Muscle of leg (tissue), 11 donors: ENCODE measurements around the gene PIBF1. TPM values are rescaled to one million over a fixed set of nuclear protein-coding genes. Genes with fewer than 3 reads are reported as not detected.
"Not testable (repeated sequence)": the region's sequence is repeated elsewhere in the genome, so short reads cannot be mapped to it uniquely, and the experiment has no call there.

Source experiments
- DNase-seq: peaks from one replicate; pipeline ENCODE4 v3.0.0; 2013
- H3K27ac ChIP-seq: one replicate; pipeline ENCODE4 v1.5.1; 2013; ENCODE audit warnings: mild to moderate bottlenecking, low read length, control low read depth
- H3K27me3 ChIP-seq: one replicate; pipeline ENCODE4 v1.6.1; 2013; ENCODE audit warnings: low read length; ENCODE audit not compliant: control insufficient read depth, insufficient read depth
- H3K36me3 ChIP-seq: one replicate; pipeline ENCODE4 v1.6.1; 2013; ENCODE audit warnings: low read length; ENCODE audit not compliant: control insufficient read depth, insufficient read depth
- H3K4me1 ChIP-seq: one replicate; pipeline ENCODE4 v1.6.1; 2013; ENCODE audit warnings: low read length; ENCODE audit not compliant: control insufficient read depth, insufficient read depth
- H3K4me3 ChIP-seq: one replicate; pipeline ENCODE4 v1.5.1; 2013; ENCODE audit warnings: low read length, control low read depth
- H3K9me3 ChIP-seq: replicated peaks from 2 replicates; pipeline ENCODE4 v1.6.1; 2013; ENCODE audit warnings: low read depth, low read length; ENCODE audit not compliant: control insufficient read depth
- WGBS: methylation state at CpG from one replicate; pipeline ENCODE4 v1.1.5; 2013; ENCODE audit warnings: missing lambda C conversion rate; ENCODE audit not compliant: insufficient coverage; 5-methylcytosine and 5-hydroxymethylcytosine counted together
- polyA plus RNA-seq, 8 donors: library from polyadenylated mRNA; unstranded; fragments of 120-200 nt; gene quantifications; one replicate each; pipeline versions ENCODE4 v1.2.1 to v1.2.3, GENCODE V29; 2013; ENCODE audit warnings: inconsistent platforms in 1 of 8, low replicate concordance in 1 of 8; ENCODE audit not compliant: insufficient read length in 8 of 8, insufficient read depth in 1 of 8
- total RNA-seq: library from RNA; stranded (reverse); fragments of 120-200 nt; gene quantifications from one replicate; pipeline ENCODE4 v1.2.4, GENCODE V29; 2013

PIBF1 gene
- total and polyA plus RNA-seq, 9 donors, result 17.1 to 29.4 (median 23.8) TPM

DNA sequence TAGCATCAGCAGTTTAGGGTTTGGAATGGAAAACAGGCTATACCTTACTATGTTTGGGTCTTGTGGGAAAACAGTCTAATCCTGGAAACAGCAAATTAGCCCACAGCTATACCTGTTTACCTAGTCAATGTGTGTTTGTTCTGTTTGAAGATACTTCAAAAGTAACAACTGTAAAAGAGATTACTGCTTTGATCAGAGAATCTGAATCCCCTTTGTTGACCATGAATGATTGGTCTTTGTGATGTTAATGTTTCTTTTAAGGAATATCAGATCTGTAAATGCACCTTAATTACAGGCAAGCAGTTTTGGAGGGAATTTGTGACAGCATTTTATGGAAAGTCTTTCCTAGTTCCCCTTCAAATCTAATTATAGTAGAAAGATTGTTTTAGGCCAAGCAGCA is 256.1 kb downstream of the PIBF1 start:
- H3K4me3 ChIP-seq, result no peak overlapping the region
- no peaks in the 10 kb centered on the region for H3K27me3 ChIP-seq
- no peaks in the 10 kb centered on the region for H3K4me1 ChIP-seq
- H3K27ac ChIP-seq, result no peak overlapping the region
- H3K36me3 ChIP-seq, result no peaks in the 10 kb centered on the region
- DNase-seq, result no peak
- H3K9me3 ChIP-seq, result no peaks in the 10 kb centered on the region

GRCh38 chr13:73039201-73040108 is 257.5 kb downstream of the PIBF1 start:
- Histone ChIP-seq H3K27ac (no peak overlapping the region), H3K36me3 (no peaks in the 10 kb centered on the region), H3K9me3 (no peaks in the 10 kb centered on the region), H3K27me3 (no peaks in the 10 kb centered on the region), H3K4me3 (no peak overlapping the region), H3K4me1 (no peaks in the 10 kb centered on the region)
- DNase-seq, result no peak
- WGBS, result 67% methylated on average over 1 of the region's 2 CpGs

GRCh38 chr13:73040484-73040883 is 258.6 kb downstream of the PIBF1 start:
- Histone ChIP-seq H3K27ac (no peak overlapping the region), H3K4me3 (no peak overlapping the region), H3K27me3 (no peaks in the 10 kb centered on the region), H3K9me3 (no peaks in the 10 kb centered on the region), H3K4me1 (no peaks in the 10 kb centered on the region), H3K36me3 (no peaks in the 10 kb centered on the region)
- no peak for DNase-seq
- no CpG with 5 or more reads among the region's 3 CpGs for WGBS

DNA sequence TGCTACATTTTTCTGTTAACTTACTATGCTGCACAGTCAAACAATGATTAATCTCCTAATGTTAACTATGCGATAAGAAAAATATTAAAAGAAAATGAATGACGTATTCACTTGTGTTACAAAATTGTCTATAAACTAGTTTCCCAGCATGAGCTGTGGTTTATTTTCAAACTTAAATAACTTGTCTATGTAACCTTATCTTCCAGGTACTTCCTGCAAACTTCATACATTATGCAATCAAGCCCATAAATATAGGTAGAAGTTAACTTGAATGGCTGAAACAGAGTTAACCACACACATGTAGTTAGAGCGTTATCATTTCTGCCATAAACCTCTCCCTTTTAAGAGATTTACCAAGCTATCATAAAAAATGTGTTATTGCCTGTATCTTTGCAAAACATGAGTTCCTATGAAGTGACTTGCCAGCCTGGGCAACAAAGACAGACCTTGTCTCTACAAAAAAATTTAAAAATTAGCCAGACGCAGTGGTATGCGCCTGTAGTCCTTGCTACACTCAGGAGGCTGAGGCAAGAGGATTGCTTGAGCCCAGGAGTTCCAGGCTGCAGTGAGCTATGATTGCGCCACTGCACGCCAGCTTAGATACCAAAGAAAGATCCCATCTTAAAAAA is 259.1 kb downstream of the PIBF1 start:
- H3K36me3 ChIP-seq, result no peaks in the 10 kb centered on the region
- DNase-seq, result no peak
- H3K9me3 ChIP-seq, result no peaks in the 10 kb centered on the region
- no peaks in the 10 kb centered on the region for H3K4me1 ChIP-seq
- H3K4me3 ChIP-seq, result no peak overlapping the region
- 95% methylated on average over 4 of the region's 7 CpGs for WGBS
- no peaks in the 10 kb centered on the region for H3K27me3 ChIP-seq
- H3K27ac ChIP-seq, result no peak overlapping the region

DNA sequence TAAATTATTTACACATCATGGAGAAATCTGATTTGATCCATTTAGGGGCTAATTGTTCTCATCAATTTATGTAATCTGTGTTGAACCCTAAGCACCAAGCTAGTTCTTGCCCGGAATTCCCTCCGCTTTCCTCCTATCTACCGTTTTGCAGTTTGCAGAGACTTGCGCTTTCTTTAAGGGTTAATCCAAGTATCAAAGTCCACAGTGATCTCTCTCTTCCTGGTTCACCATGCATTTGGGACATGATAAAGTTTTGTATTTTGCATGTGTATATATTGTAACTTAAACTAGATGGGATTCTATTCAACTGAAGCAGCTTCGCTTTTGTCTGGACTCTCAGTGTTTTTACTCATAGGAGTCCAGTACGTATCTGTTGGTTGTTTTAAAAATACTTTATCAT is 263.1 kb downstream of the PIBF1 start:
- Histone ChIP-seq H3K4me3 (no peak overlapping the region), H3K27me3 (no peaks in the 10 kb centered on the region), H3K27ac (no peak overlapping the region), H3K4me1 (no peaks in the 10 kb centered on the region), H3K9me3 (no peaks in the 10 kb centered on the region), H3K36me3 (no peaks in the 10 kb centered on the region)
- DNase-seq, result no peak
- WGBS, result 93% methylated on average over 4 of the region's 6 CpGs

GRCh38 chr13:73048615-73049014 is 266.7 kb downstream of the PIBF1 start:
- H3K4me1 ChIP-seq, DNase-seq, H3K27ac ChIP-seq, H3K9me3 ChIP-seq, H3K36me3 ChIP-seq, H3K27me3 ChIP-seq, H3K4me3 ChIP-seq: not testable (repeated sequence)
- WGBS, result no CpG with 5 or more reads among the region's 2 CpGs

- no peak for DNase-seq
- Histone ChIP-seq H3K4me1 (no peaks in the 10 kb centered on the region), H3K9me3 (no peaks in the 10 kb centered on the region), H3K36me3 (no peaks in the 10 kb centered on the region), H3K27ac (no peak overlapping the region), H3K27me3 (peaks cover 3% of the 10 kb centered on the region), H3K4me3 (no peak overlapping the region)
- 42% methylated on average over 2 of the region's 5 CpGs for WGBS
Measured at GRCh38 chr13:73054712-73055111, 272.8 kb downstream of the PIBF1 start.

- H3K36me3 ChIP-seq, result no peaks in the 10 kb centered on the region
- H3K27me3 ChIP-seq, result peaks cover 10% of the 10 kb centered on the region
- WGBS, result 64% methylated on average over 6 of the region's 8 CpGs
- H3K9me3 ChIP-seq, result no peaks in the 10 kb centered on the region
- H3K27ac ChIP-seq, result no peak overlapping the region
- no peak overlapping the region for H3K4me3 ChIP-seq
- H3K4me1 ChIP-seq, result no peaks in the 10 kb centered on the region
- no peak for DNase-seq
Measured at GRCh38 chr13:73055813-73056564, 274.1 kb downstream of the PIBF1 start.

- Histone ChIP-seq H3K36me3 (no peaks in the 10 kb centered on the region), H3K9me3 (no peaks in the 10 kb centered on the region), H3K4me1 (no peaks in the 10 kb centered on the region), H3K4me3 (no peak overlapping the region), H3K27ac (no peak overlapping the region), H3K27me3 (peaks cover 10% of the 10 kb centered on the region)
- no peak for DNase-seq
- no CpG with 5 or more reads among the region's 4 CpGs for WGBS
Measured at GRCh38 chr13:73056565-73056962, 274.6 kb downstream of the PIBF1 start.
